ENCODE data around the gene FSD2. TPM values are rescaled to one million over a fixed set of nuclear protein-coding genes. Genes with fewer than 3 reads are reported as not detected.
"Not testable (repeated sequence)": the region's sequence is repeated elsewhere in the genome, so short reads cannot be mapped to it uniquely, and the experiment has no call there.

Gene FSD2
- total RNA-seq, 2 donors from 2014 or later = not detected

DNA sequence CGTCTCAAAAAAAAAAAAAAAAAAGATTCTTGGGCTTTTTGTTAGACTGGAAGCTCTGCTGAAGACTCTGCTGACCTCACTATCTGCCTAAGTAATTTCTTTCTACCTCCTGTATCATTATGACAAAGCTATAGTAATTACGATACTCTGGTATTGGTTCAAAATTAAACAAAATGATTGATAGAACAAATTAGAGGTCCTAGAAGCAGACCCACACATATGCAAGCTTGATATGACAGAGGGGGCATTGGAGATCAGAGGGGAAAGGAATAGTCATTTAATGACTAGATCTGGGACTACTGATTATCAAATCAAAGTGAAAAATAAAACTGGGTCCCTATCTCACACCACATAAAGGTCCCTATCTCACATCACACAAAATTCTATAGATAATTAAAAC lies 74.3 kb downstream of the FSD2 start:
- Mint-ChIP-seq H3K36me3 (ENCODE audit: insufficient read depth in 2 of 2) (peaks cover 0 to 4% of the 10 kb centered on the region in 2 donors), H3K9me3 (no peaks in the 10 kb centered on the region), H3K27me3 (ENCODE audit: low read depth) (no peaks in the 10 kb centered on the region), H3K27ac (no peak overlapping the region), H3K4me3 (no peak overlapping the region), H3K4me1 (ENCODE audit: low read depth) (no peaks in the 10 kb centered on the region)
- ATAC-seq (replicated peaks in 1 of 2) (peak in 1 of 2 donors; percentile 52), DNase-seq (no peak)

DNA sequence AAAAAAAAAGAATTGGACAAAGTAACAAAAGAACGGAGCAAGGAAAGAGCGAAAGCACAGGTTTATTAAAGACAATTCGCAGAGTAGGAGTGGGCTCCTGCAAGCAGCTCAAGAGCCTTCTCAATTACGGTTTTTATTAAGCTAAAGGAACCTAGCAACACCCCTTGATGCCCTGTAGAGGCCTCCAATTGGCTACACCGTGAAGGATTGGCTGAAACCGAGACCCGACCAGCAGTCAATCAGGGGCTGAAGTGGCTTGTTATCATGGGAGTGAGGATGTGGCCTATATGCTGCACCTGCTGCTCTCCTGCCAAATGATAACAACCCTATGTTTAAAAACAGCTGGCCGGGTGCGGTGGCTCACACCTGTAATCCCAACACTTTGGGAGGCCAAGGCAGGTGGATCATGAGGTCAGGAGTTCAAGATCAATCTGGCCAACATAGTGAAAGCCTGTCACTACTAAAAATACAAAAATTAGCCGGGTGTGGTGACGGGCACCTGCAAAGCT lies 75.8 kb downstream of the FSD2 start:
- DNase-seq (no peak), ATAC-seq (replicated peaks in 1 of 2) (no peak)
- H3K27me3 Mint-ChIP-seq (ENCODE audit: low read depth) = no peaks in the 10 kb centered on the region
- H3K9me3 Mint-ChIP-seq = no peaks in the 10 kb centered on the region
- peaks cover 0 to 3% of the 10 kb centered on the region in 2 donors for H3K36me3 Mint-ChIP-seq (ENCODE audit: insufficient read depth in 2 of 2)
- no peaks in the 10 kb centered on the region for H3K4me1 Mint-ChIP-seq (ENCODE audit: low read depth)
- no peak overlapping the region for H3K4me3 Mint-ChIP-seq
- H3K27ac Mint-ChIP-seq = no peak overlapping the region

DNA sequence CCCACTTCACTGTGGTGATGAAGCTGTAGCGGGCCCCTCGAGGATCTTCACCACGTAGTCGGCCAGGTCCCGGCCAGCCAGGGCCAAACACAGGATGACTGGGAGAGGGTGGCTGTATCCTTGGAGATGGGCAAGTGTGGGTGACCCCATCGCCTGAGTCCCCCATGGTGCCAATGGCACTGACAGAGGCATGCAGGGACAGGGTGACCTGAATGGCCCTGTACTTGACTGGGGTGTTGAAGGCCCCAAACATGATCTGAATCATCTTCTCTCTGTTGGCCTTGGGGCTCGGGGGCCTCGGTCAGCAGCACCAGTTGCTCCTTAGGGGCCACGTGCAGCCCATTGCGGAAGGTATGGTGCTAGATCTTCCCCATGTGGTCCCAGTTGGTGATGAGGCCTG lies 79.1 kb downstream of the FSD2 start:
- Mint-ChIP-seq H3K9me3 (no peaks in the 10 kb centered on the region), H3K4me3 (no peak overlapping the region), H3K4me1 (ENCODE audit: low read depth) (no peaks in the 10 kb centered on the region), H3K27ac (no peak overlapping the region), H3K36me3 (ENCODE audit: insufficient read depth in 2 of 2) (no peaks in the 10 kb centered on the region), H3K27me3 (ENCODE audit: low read depth) (no peaks in the 10 kb centered on the region)
- no peak for DNase-seq
- ATAC-seq (replicated peaks in 1 of 2) = no peak

DNA sequence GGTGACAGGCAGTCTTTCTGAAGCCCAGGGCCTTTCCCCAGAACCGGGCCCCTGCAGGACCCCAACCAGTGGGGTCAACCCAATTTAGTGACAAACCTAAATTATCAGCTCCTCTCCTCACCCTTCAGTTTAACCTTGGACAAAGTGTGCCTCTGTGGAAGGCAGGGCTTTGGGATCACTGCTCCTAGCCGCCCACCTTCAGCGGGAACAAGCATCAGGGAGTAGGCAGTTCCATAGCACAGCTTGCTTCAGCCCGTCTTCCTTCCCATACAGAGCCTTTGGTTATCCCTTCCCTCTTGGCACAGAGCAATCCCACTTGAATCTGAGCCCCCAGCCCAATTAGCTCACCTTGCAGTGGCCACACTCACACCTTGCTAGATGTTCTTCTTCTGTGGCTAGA lies 90.9 kb downstream of the FSD2 start:
- no peaks in the 10 kb centered on the region for H3K4me1 Mint-ChIP-seq (ENCODE audit: low read depth)
- no peak overlapping the region for H3K27ac Mint-ChIP-seq
- ATAC-seq (replicated peaks in 1 of 2) = no peak
- H3K4me3 Mint-ChIP-seq = no peak overlapping the region
- H3K9me3 Mint-ChIP-seq = peaks cover 2 to 3% of the 10 kb centered on the region in 2 donors
- no peak for DNase-seq
- H3K27me3 Mint-ChIP-seq (ENCODE audit: low read depth) = peaks cover 32% of the 10 kb centered on the region
- peaks cover 3% of the 10 kb centered on the region in 2 donors for H3K36me3 Mint-ChIP-seq (ENCODE audit: insufficient read depth in 2 of 2)

DNA sequence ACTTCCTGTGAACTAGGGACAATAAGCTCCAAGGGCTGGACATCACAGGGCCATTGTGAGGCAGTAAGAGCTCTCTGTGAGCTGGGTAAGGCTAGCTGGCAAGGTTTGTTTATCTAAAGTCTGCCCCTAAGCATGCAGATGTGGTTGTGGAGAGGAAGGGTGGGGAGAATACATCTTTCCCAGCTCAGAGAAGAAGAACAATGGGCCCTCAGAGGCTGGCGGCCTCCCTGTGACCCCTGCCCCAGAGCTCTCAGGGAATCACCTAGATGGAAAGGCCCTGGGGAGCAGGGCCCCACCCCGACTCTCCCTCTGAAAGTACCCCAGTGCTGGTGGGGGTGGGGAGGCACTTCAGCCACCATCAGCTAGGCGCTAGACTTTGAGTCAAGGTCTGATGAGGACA lies 91.9 kb downstream of the FSD2 start:
- Mint-ChIP-seq H3K27ac (no peak overlapping the region), H3K4me1 (ENCODE audit: low read depth) (no peaks in the 10 kb centered on the region), H3K4me3 (no peak overlapping the region), H3K36me3 (ENCODE audit: insufficient read depth in 2 of 2) (peaks cover 3% of the 10 kb centered on the region in 2 donors), H3K27me3 (ENCODE audit: low read depth) (peaks cover 32% of the 10 kb centered on the region), H3K9me3 (peaks cover 2 to 3% of the 10 kb centered on the region in 2 donors)
- DNase-seq (no peak), ATAC-seq (replicated peaks in 1 of 2) (no peak)

DNA sequence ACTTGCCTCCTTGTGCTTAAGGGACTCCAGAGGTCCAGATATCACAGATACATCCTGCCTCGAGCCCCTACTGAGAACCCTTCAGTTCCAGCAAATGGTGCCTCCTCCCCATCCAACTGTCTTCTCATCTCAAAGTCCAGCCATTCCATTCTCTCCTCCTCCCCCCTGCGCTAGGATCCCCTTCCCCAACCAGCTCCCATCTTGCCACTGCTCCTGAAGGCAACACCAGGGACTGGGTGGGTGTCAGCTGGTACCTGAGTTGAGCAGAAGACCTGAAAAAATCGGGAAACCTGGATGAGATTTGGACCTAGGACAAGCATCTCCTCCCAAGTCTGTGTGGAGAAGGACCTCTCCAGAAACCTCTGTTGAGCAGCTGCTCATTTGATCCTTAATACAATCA lies 93.8 kb downstream of the FSD2 start:
- Mint-ChIP-seq H3K36me3 (ENCODE audit: insufficient read depth in 2 of 2) (peaks cover 0 to 2% of the 10 kb centered on the region in 2 donors), H3K4me1 (ENCODE audit: low read depth) (no peaks in the 10 kb centered on the region), H3K4me3 (no peak overlapping the region), H3K27me3 (ENCODE audit: low read depth) (peaks cover 32% of the 10 kb centered on the region), H3K27ac (no peak overlapping the region), H3K9me3 (peaks cover 0 to 2% of the 10 kb centered on the region in 2 donors)
- no peak for ATAC-seq (replicated peaks in 1 of 2)
- no peak for DNase-seq

DNA sequence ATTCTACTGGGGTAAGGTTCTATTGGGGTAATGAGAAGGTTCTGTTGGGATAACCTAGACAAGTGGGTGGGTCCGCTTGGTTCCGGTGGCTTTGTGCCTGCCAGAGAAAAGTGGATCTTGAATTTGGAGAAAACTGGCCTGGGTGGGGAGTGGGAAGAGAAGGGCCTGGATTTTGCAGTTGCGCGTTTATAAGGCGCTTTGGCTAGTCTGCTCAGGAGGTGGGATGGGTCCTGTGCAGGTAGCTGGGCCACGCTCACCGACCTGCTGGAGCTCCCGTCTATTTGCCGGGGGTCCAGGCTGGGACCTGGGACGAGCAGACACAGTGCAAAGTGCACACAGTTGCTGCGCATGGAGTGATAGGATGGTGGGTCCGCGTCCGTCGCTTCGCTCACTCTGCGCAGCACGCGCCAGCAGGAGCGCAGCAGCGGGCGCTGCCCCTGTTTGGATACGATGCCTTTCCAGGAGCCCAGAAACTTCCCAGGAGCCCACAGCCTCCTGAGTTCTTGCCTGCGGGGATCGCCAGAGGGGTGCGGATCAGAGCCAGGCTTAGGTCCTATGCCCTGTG lies 94.9 kb downstream of the FSD2 start:
- H3K4me1 Mint-ChIP-seq (ENCODE audit: low read depth) = no peaks in the 10 kb centered on the region
- H3K36me3 Mint-ChIP-seq (ENCODE audit: insufficient read depth in 2 of 2) = no peaks in the 10 kb centered on the region
- no peak overlapping the region for H3K27ac Mint-ChIP-seq
- peak overlapping the region; percentile 64 to 74 for H3K4me3 Mint-ChIP-seq
- no peak for DNase-seq
- no peaks in the 10 kb centered on the region for H3K9me3 Mint-ChIP-seq
- no peak for ATAC-seq (replicated peaks in 1 of 2)
- peaks cover 32% of the 10 kb centered on the region for H3K27me3 Mint-ChIP-seq (ENCODE audit: low read depth)

DNA sequence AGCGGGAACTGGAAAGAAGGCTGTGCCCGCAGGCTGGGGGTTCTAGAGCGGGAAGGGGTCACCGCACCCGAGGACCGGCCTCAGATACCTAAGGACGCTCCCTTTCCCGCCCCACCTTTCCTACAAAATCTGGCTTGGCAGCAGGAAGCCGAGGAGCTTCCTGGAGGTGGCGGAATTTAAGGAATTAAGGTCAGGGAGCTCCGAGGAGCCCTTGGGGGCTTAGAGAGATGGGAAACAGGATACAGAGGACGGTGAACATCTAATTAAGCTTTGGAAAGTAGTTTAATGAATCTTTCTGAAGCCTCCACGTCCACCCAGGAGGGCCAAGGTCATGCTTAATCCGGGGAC lies 95.7 kb downstream of the FSD2 start:
- Mint-ChIP-seq H3K27me3 (ENCODE audit: low read depth) (peaks cover 26% of the 10 kb centered on the region), H3K4me3 (peak overlapping the region; percentile 73 to 74), H3K27ac (no peak overlapping the region), H3K4me1 (ENCODE audit: low read depth) (no peaks in the 10 kb centered on the region), H3K9me3 (no peaks in the 10 kb centered on the region), H3K36me3 (ENCODE audit: insufficient read depth in 2 of 2) (no peaks in the 10 kb centered on the region)
- no peak for ATAC-seq (replicated peaks in 1 of 2)
- no peak for DNase-seq

DNA sequence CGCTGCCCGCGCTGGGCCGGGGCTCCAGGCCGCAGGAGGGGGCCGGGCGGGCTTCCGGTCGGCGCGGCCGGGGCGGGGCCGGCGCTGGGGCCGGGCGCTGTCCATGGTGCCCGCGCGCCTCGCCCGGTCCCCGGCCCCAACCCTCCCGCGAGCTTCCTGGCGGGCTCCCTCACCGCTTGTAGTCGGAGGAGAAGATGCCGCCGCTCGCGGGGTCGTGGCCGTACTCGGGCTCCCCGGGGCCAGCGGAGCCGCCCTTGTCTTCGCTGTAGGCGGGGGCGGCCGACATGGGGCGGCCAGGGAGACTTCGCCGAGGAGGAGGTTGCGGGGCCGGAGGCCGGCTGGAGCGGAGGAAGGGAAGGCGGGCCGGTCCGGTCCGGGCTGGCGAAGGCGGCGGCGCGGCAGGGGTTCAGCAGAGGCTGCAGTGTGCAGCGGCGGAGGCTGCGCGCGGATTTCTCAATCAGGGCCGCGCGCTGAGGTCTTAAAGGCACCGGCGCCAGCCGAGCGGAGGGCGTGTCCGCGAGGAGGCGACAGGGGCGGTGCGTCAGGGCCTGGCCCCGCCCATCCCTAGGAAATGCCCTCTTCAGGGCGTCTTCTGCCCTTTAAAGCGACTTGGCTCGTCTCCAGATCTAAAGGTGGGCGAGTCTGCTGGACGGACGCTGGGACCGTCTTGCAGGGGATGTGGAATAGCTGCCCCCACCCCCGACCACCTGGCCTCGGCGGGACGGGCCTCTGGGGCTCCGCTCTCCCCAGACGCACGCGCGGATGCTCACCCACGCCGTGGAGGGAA lies 96.3 kb downstream of the FSD2 start, which contains the start of gene AP3B2:
TSS of gene AP3B2 (minus strand) at position 455 of the 787 bp plus-strand sequence. CDS start at position 286, 169 bp downstream.
- ATAC-seq (replicated peaks in 1 of 2) = peak; percentile 94 to 96
- Mint-ChIP-seq H3K4me3 (peak within 1 kb of the TSS; percentile 73 to 74), H3K4me1 (ENCODE audit: low read depth) (no peaks in the 10 kb centered on the region), H3K36me3 (ENCODE audit: insufficient read depth in 2 of 2) (no peaks in the 10 kb centered on the region), H3K27ac (no peak within 1 kb of the TSS), H3K9me3 (no peaks in the 10 kb centered on the region), H3K27me3 (ENCODE audit: low read depth) (peaks cover 23% of the 10 kb centered on the region)
- DNase-seq = peak; percentile 79 to 84

DNA sequence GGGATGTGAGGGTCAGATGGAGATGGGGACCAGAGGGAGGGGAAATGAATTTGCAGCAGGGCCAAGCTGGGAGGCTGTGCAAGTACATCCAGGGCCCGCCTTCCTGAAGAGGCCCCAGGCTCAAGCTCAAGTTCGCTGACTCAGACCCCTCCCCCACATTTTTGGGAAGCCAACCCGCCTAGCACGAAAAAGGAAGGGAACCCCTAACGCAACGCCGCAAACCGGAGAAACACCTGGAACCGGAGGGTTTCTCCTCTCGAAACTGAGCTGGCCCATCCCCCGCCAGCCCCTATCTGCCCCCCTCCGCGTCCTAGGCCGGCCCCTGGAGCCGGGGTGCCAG lies 96.8 kb downstream of the FSD2 start:
- ATAC-seq (replicated peaks in 1 of 2) = no peak
- peaks cover 23% of the 10 kb centered on the region for H3K27me3 Mint-ChIP-seq (ENCODE audit: low read depth)
- DNase-seq = no peak

DNA sequence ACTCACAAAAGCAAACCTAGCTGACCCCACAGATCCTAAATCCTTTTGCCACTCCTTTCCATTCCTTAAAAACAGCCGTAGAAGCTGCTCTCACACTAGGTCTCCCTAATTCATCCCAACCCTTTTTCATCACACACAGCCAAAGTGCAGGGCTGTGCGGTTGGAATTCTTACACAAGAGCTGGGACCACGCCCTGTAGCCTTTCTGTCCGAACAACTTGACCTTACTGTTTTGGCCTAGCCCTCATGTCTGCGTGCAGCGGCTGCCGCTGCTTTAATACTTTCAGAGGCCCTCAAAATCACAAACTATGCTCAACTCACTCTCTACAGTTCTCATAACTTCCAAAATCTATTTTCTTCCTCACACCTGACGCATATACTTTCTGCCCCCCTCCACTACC lies 100.0 kb downstream of the FSD2 start:
- ATAC-seq (replicated peaks in 1 of 2); H3K36me3 Mint-ChIP-seq (ENCODE audit: insufficient read depth in 2 of 2); H3K9me3 Mint-ChIP-seq; H3K27ac Mint-ChIP-seq; H3K4me3 Mint-ChIP-seq; DNase-seq; H3K4me1 Mint-ChIP-seq (ENCODE audit: low read depth); H3K27me3 Mint-ChIP-seq (ENCODE audit: low read depth): not testable (repeated sequence)

More for the DNA sequence above, 96.8 kb downstream of the FSD2 start:
- no peaks in the 10 kb centered on the region for H3K9me3 Mint-ChIP-seq
- H3K4me3 Mint-ChIP-seq = no peak overlapping the region
- no peaks in the 10 kb centered on the region for H3K36me3 Mint-ChIP-seq (ENCODE audit: insufficient read depth in 2 of 2)
- no peaks in the 10 kb centered on the region for H3K4me1 Mint-ChIP-seq (ENCODE audit: low read depth)
- H3K27ac Mint-ChIP-seq = no peak overlapping the region
